Right lobe of liver (tissue), 4 donors: ENCODE data around the gene ULK4.

Experiments
- CTCF ChIP-seq, 4 donors: fragments of 200-600 bp in 3 of 4; fragments of 450-650 bp in 1 of 4; IDR thresholded peaks; one replicate each; pipeline versions ENCODE4 v1.5.1 to v1.8.0; 2016 to 2022; ENCODE audit warnings: antibody characterized with exemption in 4 of 4, mild to moderate bottlenecking in 2 of 4
- POLR2A ChIP-seq: fragments of 450-650 bp; IDR thresholded peaks from one replicate; pipeline ENCODE4 v1.6.1; 2017; ENCODE audit warnings: antibody characterized with exemption, mild to moderate bottlenecking
- donor health status: DM: no; HTN: no; CAD: no.
- donor health status: DM: no; HTN: no; CAD: no.
- donor health status: DM: no; HTN: yes; CAD: no.

GRCh38 chr3:41352510-41352909, 609.4 kb downstream of the ULK4 start:
- TF ChIP-seq CTCF (IDR thresholded peaks at IDR 0.05) (no peak), POLR2A (no peak)
